Renal cortex interstitium (tissue), 11 donors: Measurements from ENCODE around the gene SLC17A7. TPM values are rescaled to one million over a fixed set of nuclear protein-coding genes. Genes with fewer than 3 reads are reported as not detected.
A peak's percentile ranks its signal among the peaks of the same experiment; 100 is the strongest.

Source experiments
- DNase-seq, 11 donors: peaks; one replicate each; pipeline ENCODE4 v3.0.0-alpha.2; 2013; ENCODE audit warnings: low read depth in 9 of 11, low spot score in 4 of 11; ENCODE audit errors: extremely low read depth in 1 of 11
- polyA plus RNA-seq, 3 donors: library from polyadenylated mRNA; unstranded; fragments of 120-200 nt; gene quantifications; one replicate each; pipeline ENCODE4 v1.2.1, GENCODE V29; 2013; ENCODE audit not compliant: insufficient read length in 3 of 3

Gene SLC17A7
- polyA plus RNA-seq, 3 donors, result 0.19 to 0.47 (median 0.33) TPM

DNA sequence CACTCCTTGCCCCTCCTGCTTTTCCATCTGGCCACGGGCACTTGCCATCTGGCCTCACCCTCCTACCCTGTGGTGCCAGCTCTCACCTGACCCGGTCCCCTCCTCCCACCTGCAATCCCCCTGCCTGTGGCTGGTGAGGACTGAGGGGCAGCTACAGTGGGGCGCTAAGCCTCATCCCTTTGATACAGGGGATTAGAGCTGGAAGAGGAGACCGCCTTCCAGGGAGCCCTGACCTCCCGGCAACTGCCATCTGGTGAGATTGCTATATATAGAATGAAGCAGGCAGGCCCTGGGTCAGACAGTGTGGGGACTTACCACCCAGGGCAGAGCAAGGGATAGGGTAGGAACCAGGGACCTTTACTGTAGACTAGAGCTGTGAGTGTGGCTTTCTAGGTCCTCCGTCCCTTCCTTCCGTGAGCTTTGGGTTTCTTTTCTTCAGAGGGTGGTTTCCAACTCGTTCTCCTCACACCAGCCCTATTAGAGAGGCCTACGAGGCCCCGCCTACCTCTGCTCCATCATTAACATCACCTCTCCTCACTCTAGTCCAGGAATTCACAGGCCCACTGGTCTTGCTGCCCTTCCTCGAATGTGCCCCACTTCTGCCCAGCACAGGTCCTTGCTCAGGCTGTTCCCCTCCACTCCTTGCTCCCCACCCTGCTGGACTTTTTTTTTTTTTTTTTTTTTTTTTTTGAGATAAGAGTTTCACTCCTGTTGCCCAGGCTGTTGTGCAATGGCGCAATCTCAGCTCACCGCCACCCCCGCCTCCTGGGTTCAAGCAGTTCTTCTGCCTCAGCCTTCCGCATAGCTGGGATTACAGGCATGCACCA, 45.5 kb downstream of the SLC17A7 start:
- no peak for DNase-seq

DNA sequence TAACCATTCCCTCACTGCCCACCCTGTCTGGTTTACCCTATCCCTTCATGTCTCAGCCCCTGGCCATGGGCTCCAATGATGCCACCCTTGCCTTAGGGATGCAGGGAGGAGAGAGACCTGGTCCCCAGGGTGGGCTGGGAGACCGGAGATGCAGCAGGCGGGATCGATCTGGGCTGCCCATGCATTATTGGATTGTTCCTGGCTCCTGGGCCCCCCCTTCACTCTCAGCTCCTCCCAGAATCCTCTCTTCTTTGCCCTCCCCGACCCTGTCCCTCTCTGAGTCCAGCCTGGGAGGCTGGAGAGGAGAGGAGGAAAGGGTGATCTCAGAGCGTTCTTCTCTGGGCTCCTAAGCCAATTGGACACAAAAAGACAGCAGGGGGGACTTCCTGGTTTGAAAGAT, 47.4 kb downstream of the SLC17A7 start:
- DNase-seq, result no peak

DNA sequence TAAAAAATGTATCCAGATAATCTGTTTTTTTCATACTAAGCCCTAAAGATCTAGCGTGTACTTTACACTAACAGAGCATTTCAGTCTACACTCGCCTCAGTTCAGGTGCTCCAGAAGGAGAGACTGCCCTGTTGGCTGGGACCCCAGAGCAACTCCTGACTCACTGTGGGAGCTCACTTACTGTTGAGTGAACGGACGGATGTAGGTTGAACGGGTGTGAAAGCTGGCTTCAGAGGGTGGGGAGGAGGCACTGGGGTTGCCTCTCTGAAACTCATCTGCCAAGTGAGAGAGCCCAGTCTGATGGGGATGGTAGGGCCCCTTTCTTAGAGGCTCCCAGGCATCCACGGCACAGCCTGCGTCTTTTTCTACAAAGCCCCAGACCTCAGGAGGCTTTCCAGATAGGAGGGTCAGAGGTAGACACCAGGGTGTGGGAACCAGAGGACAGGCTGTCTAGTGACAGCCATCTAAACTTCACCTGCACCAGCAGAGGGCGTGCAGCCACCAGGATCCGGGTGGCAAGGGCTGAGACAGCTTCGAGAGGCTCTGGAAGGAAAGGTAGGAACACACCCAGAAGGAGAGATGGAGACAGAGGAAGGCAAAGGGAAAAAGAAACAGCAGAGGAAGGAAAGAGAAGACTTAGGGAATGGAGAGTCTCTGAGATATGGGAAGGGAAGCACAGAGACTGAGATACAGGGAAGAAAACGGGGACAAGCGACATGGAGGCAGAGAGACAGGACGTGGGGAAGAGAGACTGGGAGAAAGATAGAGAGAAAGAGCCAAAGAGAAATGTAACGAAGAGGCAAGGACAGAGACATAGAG, 49.5 kb downstream of the SLC17A7 start:
- DNase-seq, result peak in 8 of 11 donors; percentile 62 to 75 (median 66)

DNA sequence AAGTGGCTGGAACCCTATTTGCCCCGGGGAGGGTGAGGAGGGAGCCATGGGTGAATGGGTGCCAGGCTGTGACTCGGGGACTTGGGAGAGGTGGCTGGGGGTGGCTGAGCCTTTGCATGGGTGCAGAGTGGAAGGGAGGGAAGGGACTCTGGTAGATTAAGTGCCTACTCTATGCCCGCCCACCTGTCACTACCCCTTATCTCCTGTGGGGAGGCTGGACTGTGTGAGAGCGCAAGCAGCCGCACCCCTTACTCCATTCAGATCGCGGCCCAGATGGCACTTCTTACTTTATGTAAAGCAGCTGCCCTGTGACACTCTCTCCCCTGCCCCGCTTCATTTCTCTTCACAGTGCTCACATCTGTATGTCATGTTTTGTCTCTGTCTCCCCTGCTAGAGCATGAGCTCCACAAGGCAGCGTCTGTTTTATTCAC, 50.4 kb downstream of the SLC17A7 start:
- no peak for DNase-seq

DNA sequence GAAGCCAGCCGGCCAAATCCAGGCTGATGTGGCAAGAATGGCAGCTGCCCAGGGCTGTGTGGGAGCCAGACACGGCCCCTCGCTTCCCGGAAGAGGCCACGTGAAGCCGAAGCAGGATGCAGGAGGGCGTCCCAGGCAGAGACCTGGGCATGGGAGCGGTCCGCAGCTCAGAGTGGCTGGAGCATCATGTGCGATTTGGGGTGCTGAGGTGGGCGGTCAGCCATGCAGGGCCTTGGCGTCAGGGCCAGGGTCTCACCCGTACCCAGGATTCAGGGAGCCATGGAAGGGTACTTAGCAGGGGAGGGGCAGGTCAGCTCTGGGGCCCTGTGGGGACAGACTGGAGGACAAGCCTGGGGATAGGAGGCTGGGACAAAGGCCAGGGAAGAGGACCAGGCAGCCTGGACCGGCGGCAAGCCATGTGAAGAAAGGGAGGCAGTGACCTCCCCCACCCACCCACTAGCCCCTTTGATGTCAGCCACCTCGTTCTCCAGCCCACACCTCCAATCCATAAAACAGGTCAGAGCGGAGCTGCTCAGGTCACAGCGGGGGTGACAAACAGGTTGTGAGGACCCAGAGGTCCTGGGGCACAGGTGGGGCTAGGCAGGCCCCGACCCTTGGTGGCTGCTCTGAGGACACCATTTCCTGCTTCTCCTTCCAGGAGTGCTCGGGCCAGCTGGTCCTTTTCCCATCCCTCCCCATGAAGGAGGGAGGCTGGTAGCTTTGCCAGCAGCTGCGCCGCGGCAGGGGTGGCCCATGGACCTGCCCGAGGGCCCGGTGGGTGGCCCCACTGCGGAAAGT, 51.0 kb downstream of the SLC17A7 start:
- no peak for DNase-seq

DNA sequence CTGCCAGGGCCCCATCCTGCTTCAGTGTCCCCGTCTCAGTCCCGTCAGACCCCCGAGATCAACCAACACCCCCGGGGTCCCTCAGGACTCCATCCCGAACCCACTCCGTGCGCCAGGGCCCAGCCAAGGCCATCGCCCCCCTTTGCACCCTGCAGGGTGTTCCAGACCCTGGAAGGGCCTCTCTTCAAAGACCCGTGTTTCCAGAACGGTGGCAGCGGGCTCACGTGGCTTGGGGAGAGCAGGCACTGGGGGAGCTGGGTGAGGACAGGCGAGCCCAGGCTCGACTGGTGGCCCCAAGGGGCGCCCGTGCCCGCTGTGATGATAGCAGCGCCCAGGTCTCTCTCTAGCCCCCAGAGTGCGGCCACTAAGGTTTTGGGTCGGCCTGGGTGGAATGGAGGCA, 51.9 kb downstream of the SLC17A7 start:
- no peak for DNase-seq

DNA sequence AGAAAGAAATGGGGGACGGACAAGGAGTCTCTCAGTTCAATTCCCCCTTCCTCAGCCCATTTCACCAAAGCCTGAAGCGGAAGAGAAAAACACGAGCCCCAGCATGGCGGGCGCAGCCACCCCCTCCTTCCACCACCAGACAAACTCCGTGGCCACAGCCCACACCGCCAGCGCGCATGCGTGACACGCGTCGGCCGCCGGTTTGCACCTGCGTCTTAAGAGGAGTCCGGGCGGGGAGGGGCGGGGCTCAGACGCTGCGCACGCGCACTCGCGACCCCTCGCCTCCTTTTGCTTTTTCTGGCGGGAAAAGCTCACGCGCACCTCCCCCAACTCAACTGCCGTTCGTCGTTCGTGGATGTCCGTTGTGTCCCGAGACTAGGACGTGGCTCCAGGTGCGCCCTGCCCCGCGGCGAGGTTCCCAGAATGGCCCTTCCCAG, 53.4 kb downstream of the SLC17A7 start, which contains the start of gene KASH5:
TSS of gene KASH5 (plus strand) at position 314 of the 437 bp plus-strand sequence. CDS start 2,635 bp downstream, outside the sequence.
- peak in 3 of 11 donors; percentile 18 to 26 (median 18) for DNase-seq

DNA sequence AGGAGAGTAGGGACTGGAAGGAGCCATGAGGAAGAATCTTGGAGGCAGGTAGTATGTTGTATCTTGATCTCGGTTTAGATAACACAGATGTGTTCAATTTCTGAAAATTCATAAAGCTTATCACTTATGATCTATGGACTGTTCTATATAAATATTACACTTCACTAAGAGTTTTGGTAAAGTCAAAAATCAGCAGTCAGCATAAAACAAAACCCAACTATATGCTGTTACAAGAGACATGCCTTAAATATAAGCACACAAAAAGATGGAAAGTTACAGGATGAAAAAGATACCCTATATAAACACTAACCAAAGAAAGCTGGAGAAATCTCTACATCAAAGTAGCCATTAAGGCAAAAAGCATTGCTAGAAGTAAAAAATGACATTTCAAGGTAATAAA, 57.7 kb downstream of the SLC17A7 start:
- no peak for DNase-seq

DNA sequence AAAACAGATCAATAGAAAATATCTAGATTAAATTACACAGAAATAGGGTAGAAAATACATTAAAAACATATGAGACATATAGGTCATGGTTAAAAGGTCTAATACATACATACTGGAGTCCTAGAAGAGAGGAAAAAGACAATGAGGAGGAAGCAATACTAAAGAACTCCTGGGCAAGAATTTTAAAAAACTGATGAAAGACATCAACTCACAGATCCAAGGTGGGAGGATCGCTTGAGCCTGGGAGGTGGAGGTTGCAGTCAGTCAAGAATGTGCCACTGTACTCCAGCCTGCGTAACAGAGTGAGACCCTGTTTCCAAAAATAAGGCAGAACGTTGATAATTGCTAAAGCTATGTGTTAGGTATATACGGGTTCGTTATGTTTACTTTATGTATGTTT, 58.7 kb downstream of the SLC17A7 start:
- DNase-seq, result no peak

DNA sequence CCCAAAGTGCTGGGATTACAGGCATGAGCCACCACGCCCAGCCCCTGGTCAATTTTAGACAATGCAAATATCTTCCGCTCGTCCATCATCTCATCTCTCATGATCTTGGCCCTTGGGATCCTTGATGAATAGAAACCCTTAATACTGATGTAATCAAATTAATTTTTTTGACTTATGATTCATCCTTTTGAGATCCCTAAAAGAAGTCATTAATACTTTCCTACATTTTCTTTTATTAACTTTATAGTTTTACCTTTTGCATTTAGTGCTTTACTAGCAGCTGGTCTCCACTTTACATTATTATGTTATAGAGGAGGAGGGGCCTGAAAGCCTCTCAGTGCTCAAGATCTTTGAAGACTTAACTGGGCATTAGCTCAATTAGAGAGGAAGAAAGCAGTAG, 60.9 kb downstream of the SLC17A7 start:
- DNase-seq, result no peak

Other genes starting within 250 kb of the SLC17A7 start
- gene SLC6A16, start 116.3 kb downstream of the SLC17A7 start, polyA plus RNA-seq, result 1 to 10 TPM; 2.5 to 5.3 (median 3.1) TPM
- gene CD37, start 106.1 kb downstream of the SLC17A7 start, polyA plus RNA-seq, result 10 to 100 TPM; 34.0 to 49.0 (median 34.6) TPM
- gene TEAD2, start 79.1 kb downstream of the SLC17A7 start, polyA plus RNA-seq, result 100 to 1,000 TPM in 1 of 3 donors, 10 to 100 TPM in 2; 88.2 to 114 (median 93.0) TPM
- gene DKKL1, start 77.7 kb downstream of the SLC17A7 start, polyA plus RNA-seq, result 1 to 10 TPM; 4.0 to 6.4 (median 5.1) TPM
- gene KASH5, start 53.3 kb downstream of the SLC17A7 start, polyA plus RNA-seq, result under 1 TPM; 0.14 to 0.57 (median 0.45) TPM
- not detected for gene PTH2, start 18.1 kb downstream of the SLC17A7 start, polyA plus RNA-seq
- not detected for gene GFY, start 16.1 kb downstream of the SLC17A7 start, polyA plus RNA-seq
- 100 to 1,000 TPM in 1 of 3 donors, 10 to 100 TPM in 2; 85.0 to 102 (median 91.3) TPM for gene PIH1D1, start 10.3 kb upstream of the SLC17A7 start, polyA plus RNA-seq
- 10 to 100 TPM; 14.4 to 27.7 (median 26.4) TPM for gene ALDH16A1, start 11.7 kb upstream of the SLC17A7 start, polyA plus RNA-seq
- gene FLT3LG, start 32.7 kb upstream of the SLC17A7 start, polyA plus RNA-seq, result 1 to 10 TPM; 2.5 to 4.4 (median 3.2) TPM
- 1,000 to 10,000 TPM; 2,269 to 2,915 (median 2,804) TPM for gene RPL13A, start 46.1 kb upstream of the SLC17A7 start, polyA plus RNA-seq
- 1,000 to 10,000 TPM; 2,058 to 2,977 (median 2,724) TPM for gene RPS11, start 54.9 kb upstream of the SLC17A7 start, polyA plus RNA-seq
- gene FCGRT, start 71.1 kb upstream of the SLC17A7 start, polyA plus RNA-seq, result 100 to 1,000 TPM; 225 to 312 (median 227) TPM
- 10 to 100 TPM; 13.1 to 24.6 (median 23.3) TPM for gene RCN3, start 86.5 kb upstream of the SLC17A7 start, polyA plus RNA-seq
- gene NOSIP, start 139.0 kb upstream of the SLC17A7 start, polyA plus RNA-seq, result 10 to 100 TPM; 61.9 to 75.9 (median 67.5) TPM
- 1 to 10 TPM; 5.8 to 6.8 (median 5.9) TPM for gene PRRG2, start 139.8 kb upstream of the SLC17A7 start, polyA plus RNA-seq
- gene PRR12, start 149.7 kb upstream of the SLC17A7 start, polyA plus RNA-seq, result 10 to 100 TPM; 17.0 to 30.2 (median 28.6) TPM
- 10 to 100 TPM; 20.6 to 28.9 (median 24.9) TPM for gene RRAS, start 198.6 kb upstream of the SLC17A7 start, polyA plus RNA-seq
- gene SCAF1, start 200.7 kb upstream of the SLC17A7 start, polyA plus RNA-seq, result 10 to 100 TPM; 28.4 to 44.1 (median 43.4) TPM
- 10 to 100 TPM; 36.8 to 92.3 (median 57.7) TPM for gene IRF3, start 224.3 kb upstream of the SLC17A7 start, polyA plus RNA-seq
- 10 to 100 TPM; 21.0 to 31.6 (median 28.0) TPM for gene BCL2L12, start 224.4 kb upstream of the SLC17A7 start, polyA plus RNA-seq
- gene PRMT1, start 235.7 kb upstream of the SLC17A7 start, polyA plus RNA-seq, result 100 to 1,000 TPM; 198 to 261 (median 228) TPM
- 1 to 10 TPM; 1.1 to 1.6 (median 1.5) TPM for gene ADM5, start 248.1 kb upstream of the SLC17A7 start, polyA plus RNA-seq
- gene CPT1C, start 249.6 kb upstream of the SLC17A7 start, polyA plus RNA-seq, result 10 to 100 TPM in 2 of 3 donors, 1 to 10 TPM in 1; 8.0 to 12.8 (median 11.1) TPM